Neuron (in vitro differentiated cells): ENCODE data around the gene CTBP1.

Experiments
- H2AFZ ChIP-seq: one replicate; pipeline ENCODE4 v1.6.1; 2013; ENCODE audit warnings: low read depth, mild to moderate bottlenecking, inconsistent platforms, low read length, moderate library complexity
- H3K27me3 ChIP-seq: one replicate; pipeline ENCODE4 v1.6.1; 2013; ENCODE audit warnings: low read length; ENCODE audit not compliant: insufficient read depth
- H3K36me3 ChIP-seq: one replicate; pipeline ENCODE4 v1.6.1; 2013; ENCODE audit warnings: low read length; ENCODE audit not compliant: insufficient read depth
- H3K4me1 ChIP-seq: one replicate; pipeline ENCODE4 v1.6.1; 2013; ENCODE audit warnings: low read length; ENCODE audit not compliant: insufficient read depth
- H3K4me3 ChIP-seq: 2 replicates; pipeline ENCODE4 v1.5.1; 2013; ENCODE audit warnings: mild to moderate bottlenecking, low read length, moderate library complexity
- H3K9me3 ChIP-seq: one replicate; pipeline ENCODE4 v1.6.1; 2013; ENCODE audit warnings: low read length

The CTBP1 gene

GRCh38 chr4:1164956-1165545, 83.9 kb downstream of the CTBP1 start:
- Histone ChIP-seq H3K27me3 (peaks cover 14% of the 10 kb centered on the region), H3K36me3 (no peaks in the 10 kb centered on the region), H3K4me1 (peaks cover 3% of the 10 kb centered on the region), H3K9me3 (peaks cover 2% of the 10 kb centered on the region), H2AFZ (no peak overlapping the region), H3K4me3 (no peak overlapping the region)

- H3K36me3 ChIP-seq = no peaks in the 10 kb centered on the region
- H3K9me3 ChIP-seq = peaks cover 2% of the 10 kb centered on the region
- no peak overlapping the region for H2AFZ ChIP-seq
- H3K4me3 ChIP-seq = no peak overlapping the region
- H3K4me1 ChIP-seq = peaks cover 3% of the 10 kb centered on the region
- H3K27me3 ChIP-seq = peaks cover 8% of the 10 kb centered on the region
Measured at GRCh38 chr4:1164444-1164843, 84.5 kb downstream of the CTBP1 start.

- Histone ChIP-seq H3K4me3 (no peak overlapping the region), H2AFZ (no peak overlapping the region), H3K9me3 (peaks cover 2% of the 10 kb centered on the region), H3K27me3 (peaks cover 4% of the 10 kb centered on the region), H3K36me3 (no peaks in the 10 kb centered on the region), H3K4me1 (peaks cover 3% of the 10 kb centered on the region)
Measured at GRCh38 chr4:1164040-1164439, 84.9 kb downstream of the CTBP1 start.
